ENCODE data around the gene FAM107B. TPM values are rescaled to one million over a fixed set of nuclear protein-coding genes. Genes with fewer than 3 reads are reported as not detected.

Gene FAM107B
- total RNA-seq, 2 experiments from 2014 or later: 130 to 135 TPM

DNA sequence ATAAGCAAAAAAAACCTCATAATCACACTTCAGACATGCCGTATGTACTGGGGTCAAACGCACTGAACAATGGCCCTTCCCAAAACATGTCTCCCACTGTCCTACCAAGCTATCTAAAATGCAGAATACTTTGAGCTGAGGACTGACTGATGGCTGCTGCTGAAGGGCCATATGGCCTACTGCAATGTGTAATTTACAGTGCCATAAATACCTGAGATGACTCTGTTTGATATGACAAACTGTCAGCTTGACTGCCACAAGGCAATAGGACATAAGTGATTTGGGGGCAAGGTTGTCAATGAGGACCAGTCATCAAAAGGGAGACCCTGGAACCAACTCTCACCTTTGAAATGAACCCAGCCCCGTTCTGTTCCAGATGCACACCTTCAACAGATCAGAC lies 256.5 kb downstream of the FAM107B start:
- CTCF ChIA-PET: interaction anchor here (0.7 kb wide), 1 partner anchor 9 kb away, joined by 4 read pairs; no protein-coding TSS in a partner anchor
- no peak overlapping the region for H3K4me3 Mint-ChIP-seq

DNA sequence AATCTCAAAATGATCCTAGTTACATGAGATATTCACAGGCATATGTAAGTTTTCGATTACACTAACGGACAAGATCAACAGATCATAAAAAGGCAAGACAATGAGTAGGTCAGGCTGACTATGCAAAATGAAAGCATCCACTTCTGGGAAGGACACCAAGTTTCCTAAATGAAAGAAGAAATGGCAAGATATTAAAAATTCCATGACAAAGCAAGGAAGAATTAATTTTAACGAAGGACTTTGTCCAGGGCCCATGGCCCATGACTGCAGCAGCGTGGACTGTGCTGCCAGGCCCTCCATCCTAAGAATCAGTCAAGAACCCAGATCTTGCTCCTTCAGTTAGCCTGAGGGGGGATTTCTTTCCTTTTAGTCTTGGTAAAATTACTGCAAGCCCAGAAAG lies 261.6 kb downstream of the FAM107B start:
- POLR2A ChIA-PET: no interaction called here
- peaks cover 7% of the 10 kb centered on the region for H3K9me3 Mint-ChIP-seq (ENCODE audit: insufficient read depth)
- CTCF ChIA-PET: interaction anchor here (1.7 kb wide), 1 partner anchor 30 kb away, joined by 4 read pairs; no protein-coding TSS in a partner anchor
- H3K4me3 Mint-ChIP-seq: no peak overlapping the region
- no peak for DNase-seq
- peaks cover 9% of the 10 kb centered on the region for H3K4me1 Mint-ChIP-seq (ENCODE audit: low read depth)
- ATAC-seq: no peak
- H3K36me3 Mint-ChIP-seq (ENCODE audit: low read depth): peaks cover 64% of the 10 kb centered on the region
- H3K27ac Mint-ChIP-seq: no peak overlapping the region
- no peaks in the 10 kb centered on the region for H3K27me3 Mint-ChIP-seq (ENCODE audit: low read depth)

More for the DNA sequence above, 256.5 kb downstream of the FAM107B start:
- Mint-ChIP-seq H3K4me1 (ENCODE audit: low read depth) (peaks cover 4% of the 10 kb centered on the region), H3K27ac (no peak overlapping the region), H3K36me3 (ENCODE audit: low read depth) (peaks cover 71% of the 10 kb centered on the region), H3K27me3 (ENCODE audit: low read depth) (no peaks in the 10 kb centered on the region), H3K9me3 (ENCODE audit: insufficient read depth) (no peaks in the 10 kb centered on the region)
- ATAC-seq: no peak
- POLR2A ChIA-PET: no interaction called here
- no peak for DNase-seq

DNA sequence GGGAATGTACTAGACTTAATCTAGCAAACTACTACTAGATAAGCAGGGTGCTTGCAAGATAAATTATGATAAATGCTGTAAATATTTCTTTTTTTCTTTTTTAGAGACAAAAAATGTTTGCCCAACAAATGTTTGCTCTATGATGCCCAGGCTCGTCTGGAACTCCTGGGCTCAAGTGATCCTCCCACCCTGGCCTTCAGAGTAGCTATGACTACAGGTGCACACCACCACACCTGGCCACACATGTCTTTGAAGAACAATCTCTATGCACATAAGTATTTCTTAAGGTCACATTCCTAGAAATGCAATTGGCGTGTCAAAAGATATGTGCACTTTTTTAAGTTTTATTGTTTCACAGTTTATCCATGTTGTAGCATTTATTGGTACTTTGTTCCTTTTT lies 264.4 kb downstream of the FAM107B start:
- Mint-ChIP-seq H3K9me3 (ENCODE audit: insufficient read depth) (peaks cover 7% of the 10 kb centered on the region), H3K27me3 (ENCODE audit: low read depth) (no peaks in the 10 kb centered on the region), H3K4me3 (no peak overlapping the region), H3K4me1 (ENCODE audit: low read depth) (peaks cover 33% of the 10 kb centered on the region), H3K27ac (no peak overlapping the region), H3K36me3 (ENCODE audit: low read depth) (peaks cover 50% of the 10 kb centered on the region)
- DNase-seq: no peak
- ATAC-seq: no peak
- ChIA-PET CTCF (interaction anchor here (3.2 kb wide), 1 partner anchor 33 kb away, joined by 10 read pairs; no protein-coding TSS in a partner anchor), POLR2A (no interaction called here)

DNA sequence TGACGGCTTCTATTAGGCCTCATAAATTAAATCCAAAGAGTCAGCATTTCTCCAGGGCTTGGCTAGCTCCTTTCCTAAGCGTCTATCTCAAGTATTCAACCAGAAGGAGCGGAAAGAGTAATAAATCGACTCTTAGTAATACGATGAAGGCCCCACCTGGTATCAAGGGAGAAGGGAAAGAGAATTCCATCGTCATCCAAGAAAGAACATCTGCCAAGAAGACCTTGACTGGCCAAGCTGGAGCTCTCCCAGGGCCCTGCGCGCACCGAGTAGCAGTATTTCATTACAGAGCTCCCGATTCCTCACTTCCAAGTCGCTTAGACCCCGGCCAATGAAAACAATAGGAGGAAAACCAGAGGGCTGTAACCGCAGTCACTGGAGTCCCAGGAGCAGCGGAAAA lies 266.0 kb downstream of the FAM107B start:
- no peak for DNase-seq
- Mint-ChIP-seq H3K27ac (no peak overlapping the region), H3K9me3 (ENCODE audit: insufficient read depth) (peaks cover 7% of the 10 kb centered on the region), H3K4me3 (no peak overlapping the region), H3K36me3 (ENCODE audit: low read depth) (peaks cover 46% of the 10 kb centered on the region), H3K4me1 (ENCODE audit: low read depth) (peaks cover 33% of the 10 kb centered on the region), H3K27me3 (ENCODE audit: low read depth) (no peaks in the 10 kb centered on the region)
- ChIA-PET POLR2A (interaction anchor here (0.8 kb wide), 1 partner anchor 329 kb away, joined by 3 read pairs; the partner anchor contains the start of genes CDNF, HSPA14 and MSANTD7), CTCF (interaction anchor here (0.7 to 3.2 kb wide), 7 partner anchors 10 to 922 kb away, joined by 3 to 10 read pairs (median 4); partner anchors contain the start of gene PRPF18)
- no peak for ATAC-seq

DNA sequence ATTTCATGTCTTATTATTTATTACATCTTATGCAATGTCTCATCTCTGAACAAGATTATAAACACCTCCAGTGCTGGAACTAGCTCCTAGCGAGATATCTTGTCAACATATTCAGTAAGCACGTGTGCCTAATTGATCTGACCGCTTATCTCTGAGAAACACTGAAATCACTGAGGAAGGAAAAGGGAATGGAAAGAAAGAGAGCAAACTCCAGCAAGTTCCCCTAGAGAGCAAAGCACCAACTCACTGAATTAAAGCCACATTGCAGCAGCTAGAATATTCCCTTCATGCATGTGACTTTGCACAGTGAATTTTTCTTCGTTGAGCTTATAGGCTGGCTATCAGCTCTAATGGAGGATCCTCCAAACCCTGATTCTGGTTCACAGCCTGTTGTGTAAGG lies 266.9 kb downstream of the FAM107B start:
- peak overlapping the region; percentile 65 for H3K27ac Mint-ChIP-seq
- peaks cover 33% of the 10 kb centered on the region for H3K4me1 Mint-ChIP-seq (ENCODE audit: low read depth)
- CTCF ChIA-PET: interaction anchor here (1.2 to 3.2 kb wide), 5 partner anchors 9 to 46 kb away, joined by 3 to 10 read pairs (median 4); no protein-coding TSS in a partner anchor
- H3K9me3 Mint-ChIP-seq (ENCODE audit: insufficient read depth): peaks cover 7% of the 10 kb centered on the region
- H3K4me3 Mint-ChIP-seq: no peak overlapping the region
- POLR2A ChIA-PET: interaction anchor here (0.8 kb wide), 1 partner anchor 330 kb away, joined by 3 read pairs; the partner anchor contains the start of genes CDNF, HSPA14 and MSANTD7
- DNase-seq (no peak), ATAC-seq (peak; percentile 16)
- H3K27me3 Mint-ChIP-seq (ENCODE audit: low read depth): no peaks in the 10 kb centered on the region
- H3K36me3 Mint-ChIP-seq (ENCODE audit: low read depth): peaks cover 40% of the 10 kb centered on the region

DNA sequence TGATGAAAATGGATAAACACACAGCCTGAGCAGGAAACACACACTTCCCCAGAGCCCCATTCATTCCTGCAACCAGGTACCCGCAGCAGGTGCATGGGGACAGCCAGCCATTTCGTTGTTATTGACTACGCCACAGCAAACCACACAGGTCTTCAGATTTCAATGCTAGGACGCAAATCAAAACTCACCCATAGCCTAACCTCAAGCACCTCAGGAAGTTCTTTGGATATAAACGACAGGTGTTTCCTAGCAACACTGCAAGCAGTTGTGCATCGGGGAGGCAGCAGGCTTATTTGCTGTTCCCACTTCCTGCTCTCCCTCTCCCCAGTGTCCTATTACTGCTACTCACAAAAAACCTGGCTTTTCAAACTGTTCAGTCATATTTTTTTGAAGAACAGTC lies 267.5 kb downstream of the FAM107B start:
- DNase-seq (peak; percentile 58), ATAC-seq (peak; percentile 91)
- ChIA-PET POLR2A (no interaction called here), CTCF (interaction anchor here (1.5 to 3.2 kb wide), 2 partner anchors 36 to 46 kb away, joined by 3 to 10 read pairs; no protein-coding TSS in a partner anchor)
- Mint-ChIP-seq H3K27me3 (ENCODE audit: low read depth) (no peaks in the 10 kb centered on the region), H3K4me3 (peak overlapping the region; percentile 9), H3K36me3 (ENCODE audit: low read depth) (peaks cover 37% of the 10 kb centered on the region), H3K9me3 (ENCODE audit: insufficient read depth) (peaks cover 7% of the 10 kb centered on the region), H3K27ac (no peak overlapping the region), H3K4me1 (ENCODE audit: low read depth) (peaks cover 33% of the 10 kb centered on the region)

DNA sequence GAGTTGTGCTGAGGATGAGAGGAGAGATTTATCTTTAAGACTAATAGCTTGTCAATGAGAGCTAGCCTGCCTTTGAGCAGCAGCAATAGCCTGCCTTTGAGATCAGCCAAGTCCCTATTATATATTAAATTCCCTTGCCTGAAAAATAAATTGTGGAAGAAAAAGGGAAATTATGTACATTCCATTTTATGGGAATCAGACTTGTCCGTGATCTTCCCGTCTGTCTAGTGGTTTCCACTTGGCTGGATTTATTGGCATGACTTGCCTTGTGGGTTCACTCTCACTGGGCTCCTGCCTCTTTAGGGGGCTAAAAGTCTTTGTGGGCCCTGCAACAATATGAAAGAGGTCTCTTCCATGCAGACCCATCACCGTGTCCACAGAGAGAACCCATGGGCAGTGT lies 272.3 kb downstream of the FAM107B start:
- no peak overlapping the region for H3K4me3 Mint-ChIP-seq
- DNase-seq: no peak
- ChIA-PET CTCF (interaction anchor here (0.6 to 1.0 kb wide), 2 partner anchors 317 to 321 kb away, joined by 3 to 4 read pairs; no protein-coding TSS in a partner anchor), POLR2A (no interaction called here)
- H3K27me3 Mint-ChIP-seq (ENCODE audit: low read depth): peaks cover 6% of the 10 kb centered on the region
- peaks cover 6% of the 10 kb centered on the region for H3K36me3 Mint-ChIP-seq (ENCODE audit: low read depth)
- no peak overlapping the region for H3K27ac Mint-ChIP-seq
- peaks cover 34% of the 10 kb centered on the region for H3K4me1 Mint-ChIP-seq (ENCODE audit: low read depth)
- ATAC-seq: no peak
- H3K9me3 Mint-ChIP-seq (ENCODE audit: insufficient read depth): no peaks in the 10 kb centered on the region

DNA sequence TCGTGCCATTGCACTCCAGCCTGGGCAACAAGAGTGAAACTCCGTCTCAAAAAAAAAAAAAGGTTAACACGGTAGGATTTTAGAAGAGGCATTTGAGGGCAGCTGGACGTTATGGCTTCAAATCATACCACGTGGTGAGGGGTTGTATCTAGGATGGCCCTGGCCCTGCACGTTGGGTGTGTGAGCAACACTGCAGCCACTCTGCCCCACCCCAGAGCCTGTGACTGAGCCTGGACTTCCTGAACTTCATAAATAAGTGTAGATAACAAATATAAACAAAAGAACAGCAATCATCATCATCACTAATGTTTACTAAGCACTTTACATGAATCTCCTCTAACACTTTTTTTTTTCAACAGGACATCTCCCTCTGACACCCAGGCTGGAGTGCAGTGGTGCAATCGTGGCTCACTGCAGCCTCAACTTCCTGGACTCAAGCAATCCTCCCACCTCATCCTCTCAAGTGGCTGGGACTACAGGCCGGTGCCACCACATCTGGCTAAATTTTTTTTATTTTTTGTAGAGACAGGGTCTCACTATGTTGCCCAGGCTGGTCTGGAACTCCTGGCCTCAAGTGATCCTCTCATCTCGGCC lies 274.4 kb downstream of the FAM107B start:
- H3K27ac Mint-ChIP-seq: no peak overlapping the region
- CTCF ChIA-PET: interaction anchor here (0.6 to 3.3 kb wide), 4 partner anchors 43 to 323 kb away, joined by 3 to 24 read pairs (median 4); no protein-coding TSS in a partner anchor
- no peaks in the 10 kb centered on the region for H3K36me3 Mint-ChIP-seq (ENCODE audit: low read depth)
- DNase-seq: no peak
- H3K9me3 Mint-ChIP-seq (ENCODE audit: insufficient read depth): no peaks in the 10 kb centered on the region
- POLR2A ChIA-PET: no interaction called here
- no peak for ATAC-seq
- no peak overlapping the region for H3K4me3 Mint-ChIP-seq
- H3K4me1 Mint-ChIP-seq (ENCODE audit: low read depth): peaks cover 17% of the 10 kb centered on the region
- H3K27me3 Mint-ChIP-seq (ENCODE audit: low read depth): peaks cover 13% of the 10 kb centered on the region

DNA sequence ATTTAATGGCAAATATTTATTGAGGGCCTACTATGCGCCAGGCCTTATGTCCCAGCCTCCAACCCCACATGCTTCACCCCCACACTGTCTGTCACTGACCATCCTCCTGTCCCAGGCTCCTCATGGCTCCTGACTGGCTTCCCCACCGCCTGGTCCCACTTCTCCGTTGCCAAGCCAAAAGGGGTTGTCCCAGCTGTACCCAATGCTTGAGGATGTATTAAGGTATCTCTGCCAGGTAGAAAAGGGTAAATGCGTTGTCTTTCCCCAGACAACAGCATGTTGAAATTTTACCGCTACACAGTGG lies 275.1 kb downstream of the FAM107B start:
- POLR2A ChIA-PET: interaction anchor here (0.6 kb wide), 1 partner anchor 422 kb away, joined by 3 read pairs; no protein-coding TSS in a partner anchor
- Mint-ChIP-seq H3K9me3 (ENCODE audit: insufficient read depth) (no peaks in the 10 kb centered on the region), H3K4me1 (ENCODE audit: low read depth) (peaks cover 17% of the 10 kb centered on the region), H3K27ac (no peak overlapping the region), H3K36me3 (ENCODE audit: low read depth) (no peaks in the 10 kb centered on the region), H3K27me3 (ENCODE audit: low read depth) (peaks cover 14% of the 10 kb centered on the region), H3K4me3 (no peak overlapping the region)
- ATAC-seq: no peak
- no peak for DNase-seq
- CTCF ChIA-PET: interaction anchor here (0.5 to 3.3 kb wide), 13 partner anchors 13 to 393 kb away, joined by 3 to 24 read pairs (median 3); partner anchors contain the start of genes CDNF, HSPA14 and MSANTD7

DNA sequence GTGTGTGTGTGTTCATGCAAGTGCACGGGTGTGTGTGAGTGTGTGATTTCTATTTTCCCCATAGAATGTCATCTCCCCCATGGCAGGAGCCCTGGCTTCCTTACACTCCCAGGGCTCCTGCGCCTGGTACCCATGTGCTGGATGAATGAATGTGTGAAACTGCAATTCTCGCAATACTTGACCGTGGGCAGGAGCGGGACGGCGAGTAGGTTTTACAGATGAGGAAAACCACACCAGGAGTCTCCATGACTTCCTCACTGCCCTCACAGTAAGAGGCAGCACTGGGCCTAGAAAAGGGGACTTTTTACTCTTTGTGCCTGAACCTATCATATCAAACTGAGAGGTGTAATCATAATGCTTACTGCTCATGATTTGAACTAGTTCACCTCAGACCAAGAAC lies 276.4 kb downstream of the FAM107B start:
- no peak overlapping the region for H3K27ac Mint-ChIP-seq
- peaks cover 17% of the 10 kb centered on the region for H3K4me1 Mint-ChIP-seq (ENCODE audit: low read depth)
- H3K27me3 Mint-ChIP-seq (ENCODE audit: low read depth): peaks cover 14% of the 10 kb centered on the region
- POLR2A ChIA-PET: no interaction called here
- H3K36me3 Mint-ChIP-seq (ENCODE audit: low read depth): no peaks in the 10 kb centered on the region
- DNase-seq (no peak), ATAC-seq (no peak)
- H3K9me3 Mint-ChIP-seq (ENCODE audit: insufficient read depth): no peaks in the 10 kb centered on the region
- CTCF ChIA-PET: interaction anchor here (0.7 to 3.3 kb wide), 15 partner anchors 10 to 405 kb away, joined by 3 to 24 read pairs (median 3); partner anchors contain the start of genes CDNF, HSPA14, MSANTD7 and SUV39H2
- no peak overlapping the region for H3K4me3 Mint-ChIP-seq

DNA sequence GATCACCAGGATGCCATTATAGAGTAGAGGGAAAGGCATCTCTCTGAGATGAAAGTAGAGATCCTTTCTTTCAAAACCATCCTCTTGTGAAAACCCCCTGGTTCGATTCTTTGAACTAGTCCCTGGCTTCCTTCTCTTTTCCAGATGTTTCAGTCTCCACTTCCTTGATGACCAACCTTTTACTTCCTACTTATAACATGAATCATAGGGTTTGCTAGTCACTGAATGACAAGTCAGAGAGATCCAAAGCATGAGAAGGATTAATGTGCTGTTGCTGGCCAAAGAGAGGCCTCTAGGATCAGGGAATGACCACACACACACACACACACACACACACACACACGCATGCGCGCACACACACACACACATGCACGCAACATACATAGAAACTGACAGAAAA lies 282.9 kb downstream of the FAM107B start:
- ATAC-seq (no peak), DNase-seq (no peak)
- H3K27me3 Mint-ChIP-seq (ENCODE audit: low read depth): peaks cover 22% of the 10 kb centered on the region
- H3K9me3 Mint-ChIP-seq (ENCODE audit: insufficient read depth): no peaks in the 10 kb centered on the region
- H3K4me1 Mint-ChIP-seq (ENCODE audit: low read depth): no peaks in the 10 kb centered on the region
- CTCF ChIA-PET: no interaction called here
- H3K27ac Mint-ChIP-seq: no peak overlapping the region
- no peak overlapping the region for H3K4me3 Mint-ChIP-seq
- POLR2A ChIA-PET: no interaction called here
- no peaks in the 10 kb centered on the region for H3K36me3 Mint-ChIP-seq (ENCODE audit: low read depth)

DNA sequence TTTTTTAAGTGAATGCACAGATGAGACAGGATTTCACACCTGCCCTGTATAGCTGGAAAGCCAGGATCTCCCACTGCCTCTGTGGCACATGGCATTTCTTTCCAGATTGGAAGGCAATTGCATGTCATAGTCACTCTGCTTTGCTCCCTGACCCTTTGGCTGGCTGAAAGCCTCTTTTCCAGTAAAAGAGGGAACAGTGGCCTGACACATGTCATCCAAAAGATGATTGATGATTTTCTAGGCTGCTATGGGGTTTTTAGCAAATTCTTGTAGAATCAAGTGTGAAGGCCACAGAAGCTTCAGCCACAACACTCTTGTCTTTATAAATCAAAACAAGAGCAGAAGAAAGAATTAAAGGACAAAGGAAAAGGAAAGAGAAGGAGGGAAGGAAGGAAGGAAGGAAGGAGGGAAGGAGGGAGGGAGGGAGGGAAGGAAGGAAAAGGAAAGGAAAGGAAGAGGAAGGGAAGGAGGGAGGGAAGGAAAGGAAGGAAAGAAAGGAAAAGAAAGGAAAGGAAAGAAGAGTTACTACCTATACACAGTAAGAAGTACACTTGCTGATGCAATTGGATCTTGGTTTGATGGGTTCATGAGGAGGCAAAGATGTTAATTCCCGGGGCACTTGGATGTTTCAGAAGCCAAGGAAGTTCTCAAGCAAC lies 285.0 kb downstream of the FAM107B start:
- no peak overlapping the region for H3K4me3 Mint-ChIP-seq
- DNase-seq (no peak), ATAC-seq (no peak)
- no peaks in the 10 kb centered on the region for H3K4me1 Mint-ChIP-seq (ENCODE audit: low read depth)
- no peaks in the 10 kb centered on the region for H3K9me3 Mint-ChIP-seq (ENCODE audit: insufficient read depth)
- ChIA-PET CTCF (interaction anchor here (1.1 kb wide), 1 partner anchor 56 kb away, joined by 3 read pairs; no protein-coding TSS in a partner anchor), POLR2A (no interaction called here)
- H3K27me3 Mint-ChIP-seq (ENCODE audit: low read depth): peaks cover 25% of the 10 kb centered on the region
- no peaks in the 10 kb centered on the region for H3K36me3 Mint-ChIP-seq (ENCODE audit: low read depth)
- no peak overlapping the region for H3K27ac Mint-ChIP-seq
